ENCODE results near the gene SAT2. TPM values are rescaled to one million over a fixed set of nuclear protein-coding genes. Genes with fewer than 3 reads are reported as not detected.

Gene SAT2
- total and polyA plus RNA-seq, 10 of the 15 experiments (the other 5 are each of a cell fraction or from before 2014, with no cell fraction given) = 14.6 to 44.0 (median 27.9) TPM

DNA sequence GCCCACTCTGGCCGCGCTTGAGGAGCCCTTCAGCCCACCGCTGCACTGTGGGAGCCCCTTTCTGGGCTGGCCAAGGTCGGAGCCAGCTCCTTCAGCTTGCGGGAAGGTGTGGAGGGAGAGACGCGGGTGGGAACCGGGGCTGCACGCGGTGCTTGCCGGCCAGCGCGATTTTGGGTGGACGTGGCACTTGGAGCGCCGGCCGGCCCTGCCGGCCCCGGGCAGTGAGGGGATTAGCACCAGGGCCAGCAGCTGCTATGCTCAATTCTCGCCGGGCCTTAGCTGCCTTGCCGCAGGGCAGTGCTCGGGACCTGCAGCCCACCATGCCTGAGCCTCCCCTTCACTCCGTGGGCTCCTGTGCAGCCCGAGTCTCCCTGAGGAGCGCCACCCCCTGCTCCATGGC is 13.2 kb upstream of the SAT2 start (continued):
- TF ChIP-seq, protein P1, sequence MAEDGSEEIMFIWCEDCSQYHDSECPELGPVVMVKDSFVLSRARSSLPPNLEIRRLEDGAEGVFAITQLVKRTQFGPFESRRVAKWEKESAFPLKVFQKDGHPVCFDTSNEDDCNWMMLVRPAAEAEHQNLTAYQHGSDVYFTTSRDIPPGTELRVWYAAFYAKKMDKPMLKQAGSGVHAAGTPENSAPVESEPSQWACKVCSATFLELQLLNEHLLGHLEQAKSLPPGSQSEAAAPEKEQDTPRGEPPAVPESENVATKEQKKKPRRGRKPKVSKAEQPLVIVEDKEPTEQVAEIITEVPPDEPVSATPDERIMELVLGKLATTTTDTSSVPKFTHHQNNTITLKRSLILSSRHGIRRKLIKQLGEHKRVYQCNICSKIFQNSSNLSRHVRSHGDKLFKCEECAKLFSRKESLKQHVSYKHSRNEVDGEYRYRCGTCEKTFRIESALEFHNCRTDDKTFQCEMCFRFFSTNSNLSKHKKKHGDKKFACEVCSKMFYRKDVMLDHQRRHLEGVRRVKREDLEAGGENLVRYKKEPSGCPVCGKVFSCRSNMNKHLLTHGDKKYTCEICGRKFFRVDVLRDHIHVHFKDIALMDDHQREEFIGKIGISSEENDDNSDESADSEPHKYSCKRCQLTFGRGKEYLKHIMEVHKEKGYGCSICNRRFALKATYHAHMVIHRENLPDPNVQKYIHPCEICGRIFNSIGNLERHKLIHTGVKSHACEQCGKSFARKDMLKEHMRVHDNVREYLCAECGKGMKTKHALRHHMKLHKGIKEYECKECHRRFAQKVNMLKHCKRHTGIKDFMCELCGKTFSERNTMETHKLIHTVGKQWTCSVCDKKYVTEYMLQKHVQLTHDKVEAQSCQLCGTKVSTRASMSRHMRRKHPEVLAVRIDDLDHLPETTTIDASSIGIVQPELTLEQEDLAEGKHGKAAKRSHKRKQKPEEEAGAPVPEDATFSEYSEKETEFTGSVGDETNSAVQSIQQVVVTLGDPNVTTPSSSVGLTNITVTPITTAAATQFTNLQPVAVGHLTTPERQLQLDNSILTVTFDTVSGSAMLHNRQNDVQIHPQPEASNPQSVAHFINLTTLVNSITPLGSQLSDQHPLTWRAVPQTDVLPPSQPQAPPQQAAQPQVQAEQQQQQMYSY (CRISPR knock-in tag; IDR thresholded peaks at IDR 0.05) = no peak
- TF ChIP-seq BACH1 (IDR thresholded peaks at IDR 0.05; ENCODE audit: borderline replicate concordance) (no peak), TCF12 (IDR thresholded peaks at IDR 0.05; ENCODE audit: low read depth, low read length) (no peak), NR2F1 (conservative IDR thresholded peaks at IDR 0.05) (no peak)
- TF ChIP-seq, protein P2, sequence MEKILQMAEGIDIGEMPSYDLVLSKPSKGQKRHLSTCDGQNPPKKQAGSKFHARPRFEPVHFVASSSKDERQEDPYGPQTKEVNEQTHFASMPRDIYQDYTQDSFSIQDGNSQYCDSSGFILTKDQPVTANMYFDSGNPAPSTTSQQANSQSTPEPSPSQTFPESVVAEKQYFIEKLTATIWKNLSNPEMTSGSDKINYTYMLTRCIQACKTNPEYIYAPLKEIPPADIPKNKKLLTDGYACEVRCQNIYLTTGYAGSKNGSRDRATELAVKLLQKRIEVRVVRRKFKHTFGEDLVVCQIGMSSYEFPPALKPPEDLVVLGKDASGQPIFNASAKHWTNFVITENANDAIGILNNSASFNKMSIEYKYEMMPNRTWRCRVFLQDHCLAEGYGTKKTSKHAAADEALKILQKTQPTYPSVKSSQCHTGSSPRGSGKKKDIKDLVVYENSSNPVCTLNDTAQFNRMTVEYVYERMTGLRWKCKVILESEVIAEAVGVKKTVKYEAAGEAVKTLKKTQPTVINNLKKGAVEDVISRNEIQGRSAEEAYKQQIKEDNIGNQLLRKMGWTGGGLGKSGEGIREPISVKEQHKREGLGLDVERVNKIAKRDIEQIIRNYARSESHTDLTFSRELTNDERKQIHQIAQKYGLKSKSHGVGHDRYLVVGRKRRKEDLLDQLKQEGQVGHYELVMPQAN (conservative IDR thresholded peaks at IDR 0.05) = no peak

DNA sequence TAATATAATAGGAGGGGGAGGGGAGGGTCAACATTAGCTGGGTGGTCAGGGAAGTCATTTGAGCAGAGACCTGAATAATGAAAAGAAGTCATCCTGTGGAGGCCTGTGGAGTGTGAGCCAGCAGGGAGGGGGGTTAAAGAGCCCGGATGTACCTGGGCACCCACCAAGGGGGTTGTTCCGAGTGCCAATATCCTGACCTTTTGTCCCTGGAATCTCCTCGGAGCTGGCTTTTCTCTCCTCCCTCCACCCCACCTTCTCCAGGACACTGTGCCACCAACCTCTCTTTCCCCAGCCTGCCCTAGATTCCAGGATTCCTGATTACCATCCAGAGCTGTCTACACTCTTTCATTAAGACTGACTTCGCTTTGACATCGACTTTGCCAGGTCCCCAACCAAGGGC is 8.5 kb upstream of the SAT2 start:
- WGBS (ENCODE audit: insufficient coverage, insufficient replicate concordance, low lambda C conversion rate, missing lambda C conversion rate) = 10% methylated on average over 5 of the region's 5 CpGs

More for the DNA sequence above, 8.5 kb upstream of the SAT2 start:
- no peaks in the 10 kb centered on the region for H3K9me3 ChIP-seq (replicated peaks; ENCODE audit: control insufficient read depth, insufficient read depth, low read length)
- no TSS peak for BruUV-seq (replicated peaks)
- H3K9ac ChIP-seq (ENCODE audit: control insufficient read depth, insufficient read depth, low read length) = no peak overlapping the region
- H3K79me2 ChIP-seq (ENCODE audit: control insufficient read depth, insufficient read depth, low read length) = no peaks in the 10 kb centered on the region
- no peak for ATAC-seq
- no peak for FAIRE-seq
- intact Hi-C loops (cut with micrococcal nuclease; ENCODE audit: unreplicated experiment) = no loop called here
- H3K4me3 ChIP-seq = no peak overlapping the region
- no peaks in the 10 kb centered on the region for H3K27me3 ChIP-seq (replicated peaks in 1 of 2; ENCODE audit: control insufficient read depth in 2 of 2, insufficient read depth in 2 of 2, low read length in 1 of 2)
- no peak overlapping the region for H3K4me2 ChIP-seq (ENCODE audit: control insufficient read depth, insufficient read depth)
- TF ChIP-seq TARDBP (IDR thresholded peaks at IDR 0.05; ENCODE audit: borderline replicate concordance) (no peak), HDAC6 (IDR thresholded peaks at IDR 0.05; ENCODE audit: unreplicated experiment) (no peak), CHD4 (IDR thresholded peaks at IDR 0.05) (no peak), SIX5 (IDR thresholded peaks at IDR 0.05; ENCODE audit: low read depth, low read length, severe bottlenecking) (no peak), EP300 (IDR thresholded peaks at IDR 0.05; ENCODE audit: borderline replicate concordance in 1 of 2, control insufficient read depth in 1 of 2, low read depth in 2 of 2, low read length in 2 of 2) (no peak), POLR2A (IDR thresholded peaks at IDR 0.05; ENCODE audit: low read depth, low read length) (no peak), RUNX3 (IDR thresholded peaks at IDR 0.05; ENCODE audit: low read length) (no peak), YBX1 (IDR thresholded peaks at IDR 0.05) (no peak), CHD2 (IDR thresholded peaks at IDR 0.05; ENCODE audit: borderline replicate concordance, low read depth, low read length) (no peak), CEBPB (IDR thresholded peaks at IDR 0.05; ENCODE audit: borderline replicate concordance in 1 of 2, low read depth in 2 of 2, low read length in 2 of 2) (no peak), NRF1 (conservative IDR thresholded peaks at IDR 0.05; ENCODE audit: low read depth, low read length) (no peak), KAT2A (conservative IDR thresholded peaks at IDR 0.05; ENCODE audit: control insufficient read depth, low read depth, low read length) (no peak)
- TF ChIP-seq, protein P3, sequence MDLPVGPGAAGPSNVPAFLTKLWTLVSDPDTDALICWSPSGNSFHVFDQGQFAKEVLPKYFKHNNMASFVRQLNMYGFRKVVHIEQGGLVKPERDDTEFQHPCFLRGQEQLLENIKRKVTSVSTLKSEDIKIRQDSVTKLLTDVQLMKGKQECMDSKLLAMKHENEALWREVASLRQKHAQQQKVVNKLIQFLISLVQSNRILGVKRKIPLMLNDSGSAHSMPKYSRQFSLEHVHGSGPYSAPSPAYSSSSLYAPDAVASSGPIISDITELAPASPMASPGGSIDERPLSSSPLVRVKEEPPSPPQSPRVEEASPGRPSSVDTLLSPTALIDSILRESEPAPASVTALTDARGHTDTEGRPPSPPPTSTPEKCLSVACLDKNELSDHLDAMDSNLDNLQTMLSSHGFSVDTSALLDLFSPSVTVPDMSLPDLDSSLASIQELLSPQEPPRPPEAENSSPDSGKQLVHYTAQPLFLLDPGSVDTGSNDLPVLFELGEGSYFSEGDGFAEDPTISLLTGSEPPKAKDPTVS (IDR thresholded peaks at IDR 0.05; ENCODE audit: low read depth, low read length) = no peak
- H2AFZ ChIP-seq (ENCODE audit: control insufficient read depth, low read depth, low read length) = no peak overlapping the region
- no peak overlapping the region for H3K27ac ChIP-seq (ENCODE audit: control insufficient read depth, insufficient read depth)
- RAD21 ChIA-PET (ENCODE audit: unreplicated experiment) = no interaction called here
- CTCF ChIA-PET = interaction anchor here (8.2 kb wide), 1 partner anchor 52 kb away, joined by 128 read pairs; the partner anchor contains the start of genes TP53 and WRAP53
- H3K36me3 ChIP-seq (ENCODE audit: control insufficient read depth in 2 of 2, insufficient read depth in 2 of 2, low read length in 1 of 2) = no peaks in the 10 kb centered on the region
- in situ Hi-C loops (cut with MboI) = no loop called here
- no peak for DNase-seq (ENCODE audit: low read depth, low spot score)
- SMC1A ChIA-PET (ENCODE audit: uncharacterized antibody, unreplicated experiment) = interaction anchor here (0.9 to 1.5 kb wide), 2 partner anchors 9 to 54 kb away, joined by 3 to 4 read pairs; partner anchors contain the start of gene SAT2
- no peaks in the 10 kb centered on the region for H3K4me1 ChIP-seq (ENCODE audit: control insufficient read depth, insufficient read depth, low read length)
- POLR2A ChIA-PET = interaction anchor here (0.6 kb wide), 1 partner anchor 51 kb away, joined by 4 read pairs; the partner anchor contains the start of gene TP53
- H4K20me1 ChIP-seq (ENCODE audit: control insufficient read depth, insufficient read depth) = no peaks in the 10 kb centered on the region

Measured in GM12878 (cell line).